Measurements from ENCODE around the gene SELENOK.
A peak's percentile ranks its signal among the peaks of the same experiment; 100 is the strongest.

SELENOK gene

GRCh38 chr3:53881691-53882593 lies 9.7 kb downstream of the SELENOK start, which contains the start of gene ACTR8:
Gene ACTR8 (minus strand): TSS chr3:53882152. CDS start chr3:53882101, 51 bp downstream.
- DNase-seq, result peak; percentile 23

- DNase-seq, result no peak
Measured at GRCh38 chr3:53880396-53881345, 11.0 kb downstream of the SELENOK start.

GRCh38 chr3:53865732-53866499 lies 25.7 kb downstream of the SELENOK start:
- DNase-seq, result no peak

GRCh38 chr3:53863145-53863544 lies 28.5 kb downstream of the SELENOK start:
- DNase-seq, result no peak

- no peak for DNase-seq
Measured at GRCh38 chr3:53862241-53862640, 29.4 kb downstream of the SELENOK start.

GRCh38 chr3:53860196-53860595 lies 31.5 kb downstream of the SELENOK start:
- no peak for DNase-seq

GRCh38 chr3:53859178-53859577 lies 32.5 kb downstream of the SELENOK start:
- DNase-seq, result no peak

GRCh38 chr3:53858096-53858741 lies 33.4 kb downstream of the SELENOK start:
- DNase-seq, result no peak

GRCh38 chr3:53856964-53857363 lies 34.7 kb downstream of the SELENOK start:
- DNase-seq, result no peak

GRCh38 chr3:53850895-53851294 lies 40.8 kb downstream of the SELENOK start:
- no peak for DNase-seq

- DNase-seq, result no peak
Measured at GRCh38 chr3:53849916-53850315, 41.7 kb downstream of the SELENOK start.

GRCh38 chr3:53846851-53847155 lies 44.9 kb downstream of the SELENOK start:
- no peak for DNase-seq

- DNase-seq, result peak; percentile 22
Measured at GRCh38 chr3:53846134-53846850, 45.4 kb downstream of the SELENOK start, which contains the start of the genes CHDH and IL17RB. Gene CHDH (minus strand): TSS chr3:53846419. CDS start chr3:53824008, 22,411 bp downstream. Gene IL17RB (plus strand): TSS chr3:53846568. CDS start chr3:53846589, 21 bp downstream.

- no peak for DNase-seq
Measured at GRCh38 chr3:53845881-53846133, 45.9 kb downstream of the SELENOK start.

GRCh38 chr3:53845103-53845880 lies 46.4 kb downstream of the SELENOK start:
- no peak for DNase-seq

- no peak for DNase-seq
Measured at GRCh38 chr3:53844262-53845102, 47.2 kb downstream of the SELENOK start.

- DNase-seq, result no peak
Measured at GRCh38 chr3:53843195-53844177, 48.2 kb downstream of the SELENOK start.

GRCh38 chr3:53842436-53843194 lies 49.0 kb downstream of the SELENOK start:
- DNase-seq, result no peak
